ENCODE measurements around the gene RBMS3.

- TF ChIP-seq POLR2A (IDR thresholded peaks at IDR 0.05) (no peak), CTCF (IDR thresholded peaks at IDR 0.05) (no peak), EP300 (IDR thresholded peaks at IDR 0.05; ENCODE audit: low read depth) (no peak)
Observed at GRCh38 chr3:29534006-29534405, 253.1 kb downstream of the RBMS3 start.
